Dendritic cell treated with granulocyte-macrophage colony-stimulating factor and Interleukin-4, amounts not matched to agents 40 ng/mL and 50 ng/mL, for 4 days (primary cell): Measurements from ENCODE around the gene ADK.

Experiments
- H3K27ac Mint-ChIP-seq: one replicate; pipeline ENCODE4 v1.8.0; 2022; ENCODE audit warnings: mild to moderate bottlenecking, mixed read lengths
- H3K27me3 Mint-ChIP-seq: one replicate; pipeline ENCODE4 v1.8.0; 2022; ENCODE audit warnings: mild to moderate bottlenecking, mixed read lengths
- H3K36me3 Mint-ChIP-seq: one replicate; pipeline ENCODE4 v1.8.0; 2022; ENCODE audit warnings: low read depth, mixed read lengths
- H3K4me1 Mint-ChIP-seq: one replicate; pipeline ENCODE4 v1.8.0; 2022; ENCODE audit warnings: low read depth, mixed read lengths
- H3K4me3 Mint-ChIP-seq: one replicate; pipeline ENCODE4 v1.8.0; 2022; ENCODE audit warnings: mild to moderate bottlenecking, moderate library complexity, mixed read lengths
- H3K9me3 Mint-ChIP-seq: one replicate; pipeline ENCODE4 v1.8.0; 2022; ENCODE audit warnings: mixed read lengths
- intact Hi-C: fragments of 100-400 bp; cut with micrococcal nuclease; formaldehyde crosslinking; loops from one replicate; pipeline ENCODE4 v1.15.0; 2022

ADK gene

DNA sequence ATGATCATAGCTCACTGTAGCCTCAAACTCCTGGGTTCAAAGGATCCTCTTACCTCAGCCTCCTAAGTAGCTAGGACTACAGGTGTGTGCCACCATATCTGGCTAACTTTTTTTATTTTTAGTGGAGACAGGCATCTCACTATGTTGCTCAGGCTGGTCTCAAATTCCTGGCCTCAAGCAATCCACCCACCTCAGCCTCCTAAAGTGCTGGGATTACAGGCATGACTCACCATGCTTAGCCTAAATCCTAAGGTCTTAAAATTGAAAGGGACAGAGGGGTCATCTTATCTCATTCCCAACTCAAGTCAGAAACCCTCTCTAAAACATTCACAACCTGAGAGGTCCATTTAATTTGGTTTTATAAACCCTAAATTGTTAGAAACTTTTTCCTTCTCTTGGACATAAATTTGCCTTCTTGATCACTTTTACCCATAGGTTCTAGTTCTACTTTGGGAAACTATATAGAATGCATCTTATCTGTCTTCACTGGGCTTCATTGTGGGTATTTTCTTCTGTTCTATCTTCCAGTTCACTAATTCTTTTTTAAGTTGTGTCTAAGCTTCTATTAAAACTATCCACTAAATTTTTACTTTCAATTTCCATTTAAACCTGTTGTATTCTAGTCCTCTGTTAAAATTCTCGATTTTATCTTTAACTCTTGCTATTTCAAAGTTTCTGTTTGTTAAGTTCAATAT lies 492.0 kb downstream of the ADK start:
- H3K36me3 Mint-ChIP-seq, result peaks cover 8% of the 10 kb centered on the region

DNA sequence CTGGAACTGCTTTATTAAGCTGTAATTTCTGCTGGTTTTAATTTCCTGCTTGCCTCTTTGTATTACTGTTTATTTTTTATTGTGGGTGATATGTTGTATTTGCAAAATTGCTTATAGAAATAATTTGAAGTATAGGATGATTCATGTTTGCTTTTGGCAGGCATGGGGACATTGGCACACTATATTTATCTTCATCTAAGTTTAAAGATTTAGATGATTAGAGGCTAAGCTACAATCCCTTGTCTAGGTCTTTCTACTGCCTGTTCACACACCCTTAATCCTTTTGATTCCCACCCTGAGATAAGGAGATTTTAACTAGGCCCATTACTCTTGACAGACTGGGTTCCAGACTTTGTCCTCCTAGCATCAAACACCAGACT lies 492.6 kb downstream of the ADK start:
- intact Hi-C loops, result no loop called here
- Mint-ChIP-seq H3K4me3 (no peak overlapping the region), H3K4me1 (no peaks in the 10 kb centered on the region), H3K27ac (no peak overlapping the region), H3K9me3 (no peaks in the 10 kb centered on the region), H3K36me3 (peaks cover 5% of the 10 kb centered on the region), H3K27me3 (no peaks in the 10 kb centered on the region)

More for the DNA sequence above, 492.0 kb downstream of the ADK start:
- H3K27me3 Mint-ChIP-seq, result no peaks in the 10 kb centered on the region
- no peaks in the 10 kb centered on the region for H3K4me1 Mint-ChIP-seq
- H3K27ac Mint-ChIP-seq, result no peak overlapping the region
- no peak overlapping the region for H3K4me3 Mint-ChIP-seq
- intact Hi-C loops, result no loop called here
- no peaks in the 10 kb centered on the region for H3K9me3 Mint-ChIP-seq

DNA sequence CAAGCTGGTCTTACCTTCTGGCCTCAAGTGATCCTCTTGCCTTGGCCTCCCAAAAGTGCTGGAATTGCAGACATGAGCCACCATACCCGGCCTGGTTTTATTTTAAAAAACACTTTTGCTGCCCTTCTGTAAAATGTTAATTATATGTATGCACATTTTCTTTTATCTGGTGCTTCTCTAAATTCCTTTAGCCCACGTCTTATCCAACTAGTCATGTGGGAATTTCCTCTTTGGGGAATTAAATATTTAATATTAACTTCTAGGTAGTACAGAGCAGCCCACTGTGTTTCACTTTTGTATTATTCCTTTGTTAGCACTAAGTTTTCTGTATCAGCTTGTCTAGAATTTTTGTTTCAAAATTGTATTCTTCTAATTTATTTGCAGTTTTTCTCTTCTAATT lies 493.7 kb downstream of the ADK start:
- Mint-ChIP-seq H3K4me1 (no peaks in the 10 kb centered on the region), H3K9me3 (no peaks in the 10 kb centered on the region), H3K36me3 (no peaks in the 10 kb centered on the region), H3K4me3 (no peak overlapping the region), H3K27me3 (no peaks in the 10 kb centered on the region), H3K27ac (no peak overlapping the region)
- intact Hi-C loops, result no loop called here

DNA sequence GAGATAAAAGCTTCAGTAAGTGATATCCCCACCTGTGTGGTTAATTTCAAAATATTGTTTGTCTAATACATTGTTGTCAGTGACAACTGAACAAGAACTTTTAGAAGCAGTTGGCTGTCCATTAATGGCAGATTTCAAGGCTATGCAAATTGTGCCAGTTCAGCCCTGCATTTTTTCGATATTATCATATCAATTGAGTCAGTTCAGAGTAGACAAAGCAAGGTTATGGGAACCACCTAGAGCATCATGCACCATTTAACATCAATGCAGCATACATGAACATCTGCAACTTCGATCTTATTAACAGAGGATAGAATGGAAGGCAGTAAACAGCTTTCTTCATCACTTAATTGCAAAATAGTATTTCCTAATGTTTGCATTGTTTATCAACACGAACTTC lies 494.7 kb downstream of the ADK start:
- intact Hi-C loops, result no loop called here
- Mint-ChIP-seq H3K27me3 (no peaks in the 10 kb centered on the region), H3K27ac (no peak overlapping the region), H3K4me1 (no peaks in the 10 kb centered on the region), H3K9me3 (no peaks in the 10 kb centered on the region), H3K36me3 (no peaks in the 10 kb centered on the region), H3K4me3 (no peak overlapping the region)

DNA sequence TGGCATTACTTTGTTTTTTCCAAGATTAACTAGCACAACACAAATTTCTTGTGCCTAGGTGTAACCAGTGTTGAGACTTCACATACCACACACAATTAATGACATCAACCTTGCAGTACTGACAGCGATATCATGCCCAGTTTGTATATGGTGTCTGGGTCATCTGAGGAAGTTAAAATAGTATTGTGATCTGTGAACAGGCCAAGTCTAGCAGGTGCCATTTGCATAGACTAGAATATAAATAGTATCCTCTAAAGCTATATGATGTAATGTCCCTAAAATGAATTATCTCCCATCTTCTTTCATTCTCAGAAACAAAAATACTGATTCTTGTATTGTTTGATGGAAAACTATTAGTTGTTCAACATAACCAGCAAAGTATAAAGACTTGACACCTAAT lies 499.6 kb downstream of the ADK start:
- H3K4me1 Mint-ChIP-seq, result no peaks in the 10 kb centered on the region
- H3K27ac Mint-ChIP-seq, result no peak overlapping the region
- intact Hi-C loops, result no loop called here

DNA sequence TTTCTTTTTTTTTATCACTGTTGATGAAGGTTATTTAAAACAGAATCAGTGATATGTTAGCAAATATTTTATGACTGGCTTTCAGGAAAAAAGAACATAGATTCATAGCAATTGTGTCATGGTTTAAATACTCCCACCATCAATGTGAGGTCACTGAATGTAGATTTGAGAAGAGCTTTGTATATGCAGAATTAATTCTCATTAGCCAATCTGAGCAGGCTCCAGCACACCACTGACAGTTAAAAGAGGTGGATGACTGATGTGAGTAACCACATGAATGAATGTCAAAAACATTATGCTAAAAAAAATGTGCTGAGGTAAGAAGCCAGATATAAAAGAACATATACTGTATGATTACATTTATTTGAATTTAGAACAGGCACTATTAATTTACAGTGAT lies 500.5 kb downstream of the ADK start:
- H3K36me3 Mint-ChIP-seq, result peaks cover 10% of the 10 kb centered on the region
- intact Hi-C loops, result no loop called here
- H3K27me3 Mint-ChIP-seq, result no peaks in the 10 kb centered on the region
- no peak overlapping the region for H3K4me3 Mint-ChIP-seq
- no peaks in the 10 kb centered on the region for H3K9me3 Mint-ChIP-seq
- no peak overlapping the region for H3K27ac Mint-ChIP-seq
- no peaks in the 10 kb centered on the region for H3K4me1 Mint-ChIP-seq

More for the DNA sequence above, 499.6 kb downstream of the ADK start:
- no peak overlapping the region for H3K4me3 Mint-ChIP-seq
- no peaks in the 10 kb centered on the region for H3K27me3 Mint-ChIP-seq
- H3K36me3 Mint-ChIP-seq, result peaks cover 10% of the 10 kb centered on the region
- H3K9me3 Mint-ChIP-seq, result no peaks in the 10 kb centered on the region

DNA sequence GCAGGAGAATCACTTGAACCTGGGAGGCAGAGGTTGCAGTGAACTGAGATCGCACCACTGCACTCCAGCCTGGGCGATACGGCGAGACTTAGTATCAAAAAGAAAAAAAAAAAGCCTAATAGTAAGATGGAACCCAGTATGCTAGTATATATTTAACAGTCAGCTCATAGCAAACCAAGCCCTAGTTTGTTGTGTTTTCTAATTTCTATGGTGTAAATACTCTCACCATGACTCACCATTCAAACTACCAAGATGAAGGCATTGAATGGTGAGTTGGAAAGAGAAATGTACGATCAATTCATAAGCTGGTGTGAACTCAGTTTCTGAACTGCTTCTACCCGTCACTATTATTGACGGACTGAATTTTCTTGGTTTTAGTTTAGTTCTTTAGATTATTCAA lies 501.6 kb downstream of the ADK start:
- intact Hi-C loops, result no loop called here
- Mint-ChIP-seq H3K4me3 (no peak overlapping the region), H3K27me3 (no peaks in the 10 kb centered on the region), H3K27ac (no peak overlapping the region), H3K4me1 (no peaks in the 10 kb centered on the region), H3K36me3 (peaks cover 10% of the 10 kb centered on the region), H3K9me3 (no peaks in the 10 kb centered on the region)

DNA sequence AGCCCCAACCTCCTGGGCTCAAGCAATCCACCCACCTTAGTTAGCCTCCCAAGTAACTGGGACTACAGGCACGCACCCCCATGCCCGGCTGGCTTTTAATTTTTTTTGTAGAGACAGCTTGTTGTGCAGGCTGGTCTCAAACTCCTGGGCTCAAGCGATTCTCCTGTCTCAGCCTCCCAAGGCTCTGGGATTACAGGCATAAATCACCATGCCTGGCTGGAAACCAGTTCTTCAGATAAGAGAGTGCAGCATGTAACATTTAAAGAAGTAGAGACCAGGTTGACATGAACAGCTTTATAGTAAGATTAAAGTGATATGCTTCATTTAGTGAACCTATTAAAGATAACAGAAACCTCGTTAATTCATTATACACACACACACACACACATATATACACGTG lies 507.5 kb downstream of the ADK start:
- H3K36me3 Mint-ChIP-seq, result peaks cover 19% of the 10 kb centered on the region
- no peaks in the 10 kb centered on the region for H3K4me1 Mint-ChIP-seq
- H3K4me3 Mint-ChIP-seq, result no peak overlapping the region
- H3K9me3 Mint-ChIP-seq, result no peaks in the 10 kb centered on the region
- H3K27ac Mint-ChIP-seq, result no peak overlapping the region
- intact Hi-C loops, result no loop called here
- no peaks in the 10 kb centered on the region for H3K27me3 Mint-ChIP-seq

DNA sequence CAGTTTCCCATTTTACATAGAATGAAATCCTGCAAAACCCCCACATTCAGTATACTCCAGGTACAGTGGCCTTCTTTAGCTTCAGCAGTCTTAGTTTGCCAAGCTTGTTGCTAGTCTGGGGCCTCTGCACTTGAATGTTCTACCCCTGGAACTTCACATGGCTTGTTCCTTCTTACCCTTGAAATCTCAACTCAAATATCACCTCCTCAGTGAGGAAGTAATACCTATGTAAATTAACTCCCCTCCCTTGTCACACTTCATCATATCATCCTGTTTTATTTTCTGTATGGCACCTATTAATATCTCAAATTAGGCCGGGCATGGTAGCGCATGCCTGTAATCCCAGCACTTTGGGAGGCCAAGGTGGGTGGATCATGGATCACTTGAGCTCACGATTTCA lies 511.6 kb downstream of the ADK start:
- intact Hi-C loops, result no loop called here
- H3K36me3 Mint-ChIP-seq, result peaks cover 8% of the 10 kb centered on the region
- no peaks in the 10 kb centered on the region for H3K4me1 Mint-ChIP-seq
- no peaks in the 10 kb centered on the region for H3K9me3 Mint-ChIP-seq
- no peaks in the 10 kb centered on the region for H3K27me3 Mint-ChIP-seq
- no peak overlapping the region for H3K27ac Mint-ChIP-seq
- no peak overlapping the region for H3K4me3 Mint-ChIP-seq

DNA sequence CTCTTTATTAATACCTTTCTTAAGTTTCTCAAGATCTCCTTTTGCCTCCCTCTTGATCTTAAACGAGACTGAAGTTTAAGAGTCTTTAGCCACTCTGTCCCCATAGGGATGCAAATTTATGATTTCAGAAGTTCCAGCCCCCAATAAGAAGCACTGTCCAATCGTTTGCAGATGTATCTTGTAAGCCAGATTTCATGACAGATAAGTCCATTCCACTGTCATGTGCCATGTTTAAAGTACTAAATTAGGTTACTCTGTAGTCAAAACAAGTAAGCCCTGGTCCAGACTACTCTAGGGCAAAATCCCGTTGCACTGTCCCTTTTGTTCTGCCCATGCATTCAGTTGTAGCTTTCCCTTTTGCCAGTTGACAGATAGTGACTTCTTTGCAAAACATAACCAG lies 518.2 kb downstream of the ADK start:
- Mint-ChIP-seq H3K27ac (no peak overlapping the region), H3K27me3 (no peaks in the 10 kb centered on the region), H3K36me3 (peaks cover 29% of the 10 kb centered on the region), H3K9me3 (peaks cover 14% of the 10 kb centered on the region), H3K4me1 (no peaks in the 10 kb centered on the region), H3K4me3 (no peak overlapping the region)
- intact Hi-C loops, result no loop called here

DNA sequence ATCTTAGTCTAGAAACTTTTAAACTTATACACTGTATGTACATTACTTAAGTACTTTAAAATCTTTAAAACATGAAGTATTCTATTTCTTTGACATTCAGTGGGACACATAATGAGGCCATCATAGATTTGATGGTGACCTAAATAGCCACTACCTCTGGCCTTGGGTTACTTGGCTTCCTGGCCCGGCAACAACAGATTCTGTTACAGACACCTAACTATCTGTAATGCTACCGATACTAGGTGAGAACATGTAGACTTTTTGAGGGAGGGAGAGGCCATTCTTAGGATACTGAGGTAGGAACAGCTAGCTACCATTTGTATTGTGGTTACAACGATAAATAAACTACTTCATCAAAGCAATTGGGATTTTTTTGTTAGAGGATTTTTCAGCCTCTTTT lies 520.7 kb downstream of the ADK start:
- peaks cover 32% of the 10 kb centered on the region for H3K36me3 Mint-ChIP-seq

DNA sequence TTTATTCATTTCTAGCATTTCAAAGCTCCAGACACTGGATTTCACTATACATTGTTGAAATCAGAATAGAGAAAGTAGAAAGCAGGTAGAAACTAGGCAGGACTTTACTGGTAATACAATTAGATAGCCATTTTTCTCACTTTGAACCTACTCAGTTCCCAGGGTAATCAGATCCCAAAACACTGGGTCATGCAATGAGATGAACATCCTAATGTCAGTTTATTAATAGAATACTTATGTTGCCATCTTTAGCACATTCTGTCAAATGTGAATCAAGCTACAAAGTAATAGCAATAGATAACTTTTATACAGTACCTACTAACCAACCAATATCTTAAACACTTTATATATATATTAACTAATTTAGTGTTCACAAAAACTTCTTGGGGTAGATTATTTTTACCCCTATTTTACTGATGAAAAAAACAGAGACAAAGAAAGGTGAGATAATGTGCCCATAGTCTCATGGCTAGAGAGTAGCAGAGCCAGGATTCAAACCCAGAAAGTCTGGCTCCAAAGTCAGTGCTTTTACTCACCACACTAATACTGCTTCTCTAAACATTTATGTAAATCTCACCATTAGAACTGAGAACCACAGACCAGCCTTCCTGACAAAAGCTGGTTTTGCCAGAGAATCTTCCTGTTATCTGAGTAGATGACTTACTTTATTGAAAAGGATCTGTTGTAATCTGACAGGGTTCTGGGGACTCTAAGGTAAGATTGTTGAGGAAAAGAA lies 521.6 kb downstream of the ADK start:
- Mint-ChIP-seq H3K27ac (no peak overlapping the region), H3K36me3 (peaks cover 41% of the 10 kb centered on the region), H3K4me3 (no peak overlapping the region), H3K4me1 (no peaks in the 10 kb centered on the region), H3K9me3 (peaks cover 14% of the 10 kb centered on the region), H3K27me3 (no peaks in the 10 kb centered on the region)
- intact Hi-C loops, result no loop called here

More for the DNA sequence above, 520.7 kb downstream of the ADK start:
- H3K9me3 Mint-ChIP-seq, result peaks cover 14% of the 10 kb centered on the region
- no peaks in the 10 kb centered on the region for H3K27me3 Mint-ChIP-seq
- no peak overlapping the region for H3K4me3 Mint-ChIP-seq
- H3K27ac Mint-ChIP-seq, result no peak overlapping the region
- H3K4me1 Mint-ChIP-seq, result no peaks in the 10 kb centered on the region
- intact Hi-C loops, result no loop called here

DNA sequence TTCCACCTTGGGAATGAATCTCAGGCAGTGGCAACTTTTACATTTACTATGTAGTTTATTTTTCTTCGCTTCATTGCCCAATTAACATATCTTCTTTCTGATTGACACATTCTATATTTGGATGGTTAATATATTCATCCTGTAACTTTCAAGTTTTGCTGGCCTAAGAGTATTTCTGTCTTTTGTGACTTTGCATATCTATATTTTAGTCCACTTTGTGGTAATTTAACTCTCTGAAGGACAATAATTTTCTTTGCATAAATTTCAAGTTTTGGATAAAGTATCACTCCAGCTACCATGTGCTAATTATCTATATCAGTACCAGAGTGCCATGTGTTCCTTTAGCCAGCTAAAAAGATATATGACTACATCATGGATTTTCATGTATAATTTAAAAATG lies 523.9 kb downstream of the ADK start:
- H3K27ac Mint-ChIP-seq, result no peak overlapping the region
- peaks cover 44% of the 10 kb centered on the region for H3K36me3 Mint-ChIP-seq
- no peaks in the 10 kb centered on the region for H3K27me3 Mint-ChIP-seq
- no peaks in the 10 kb centered on the region for H3K4me1 Mint-ChIP-seq
- intact Hi-C loops, result no loop called here
- peaks cover 14% of the 10 kb centered on the region for H3K9me3 Mint-ChIP-seq
- H3K4me3 Mint-ChIP-seq, result no peak overlapping the region

DNA sequence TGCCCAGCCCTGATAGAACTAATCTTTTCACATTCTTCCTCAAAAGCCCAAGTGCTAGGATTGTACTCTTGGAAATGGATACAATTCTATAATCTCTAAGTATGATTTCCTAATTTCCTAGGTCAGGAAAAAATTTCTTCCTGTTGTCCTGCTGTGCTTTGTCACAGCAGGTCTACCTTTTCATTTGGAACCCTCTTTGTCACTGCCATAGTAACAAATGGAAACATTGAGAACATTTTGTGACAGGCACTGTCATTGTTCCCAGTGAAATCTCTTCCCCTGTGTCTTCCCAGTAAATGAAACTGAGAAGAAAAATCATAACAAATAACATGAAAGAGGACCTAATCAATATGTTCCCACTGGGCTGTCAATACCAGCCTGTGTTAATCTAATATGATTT lies 524.5 kb downstream of the ADK start:
- Mint-ChIP-seq H3K36me3 (peaks cover 44% of the 10 kb centered on the region), H3K27ac (no peak overlapping the region), H3K27me3 (no peaks in the 10 kb centered on the region), H3K4me1 (no peaks in the 10 kb centered on the region), H3K4me3 (no peak overlapping the region), H3K9me3 (peaks cover 14% of the 10 kb centered on the region)
- intact Hi-C loops, result no loop called here

DNA sequence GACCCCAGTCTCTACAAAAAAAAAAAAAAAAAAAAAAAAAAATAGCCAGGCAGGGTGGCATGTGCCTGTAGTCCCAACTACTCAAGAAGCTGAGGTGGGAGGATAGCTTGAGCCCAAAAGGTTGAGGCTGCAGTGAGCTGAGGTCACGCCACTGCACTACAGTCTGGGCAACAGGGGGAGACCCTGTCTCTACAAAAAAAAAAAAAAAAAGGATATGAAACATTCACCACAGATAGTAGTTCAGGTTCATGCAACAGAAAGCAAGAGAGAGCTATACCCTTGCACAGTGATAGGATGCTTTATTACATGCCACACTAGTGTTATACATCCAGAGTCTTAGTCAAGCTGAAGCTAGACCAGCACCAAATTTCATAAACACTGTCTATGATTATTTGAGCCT lies 526.9 kb downstream of the ADK start:
- intact Hi-C loops, result no loop called here
- no peak overlapping the region for H3K4me3 Mint-ChIP-seq
- H3K27ac Mint-ChIP-seq, result no peak overlapping the region

More for the DNA sequence above, 526.9 kb downstream of the ADK start:
- Mint-ChIP-seq H3K27me3 (no peaks in the 10 kb centered on the region), H3K4me1 (no peaks in the 10 kb centered on the region), H3K36me3 (peaks cover 28% of the 10 kb centered on the region), H3K9me3 (peaks cover 9% of the 10 kb centered on the region)
